ENCODE measurements around the gene PIGZ.

The PIGZ gene

GRCh38 chr3:196970547-196971093, 2.0 kb upstream of the PIGZ start:
- H3K27ac ChIP-seq (ENCODE audit: low read length): no peak overlapping the region
- no peaks in the 10 kb centered on the region for H3K36me3 ChIP-seq (ENCODE audit: control insufficient read depth, low read depth, low read length)
- H3K4me3 ChIP-seq (ENCODE audit: low read length): no peak overlapping the region
- H3K9me3 ChIP-seq (ENCODE audit: control insufficient read depth, low read depth, low read length): no peaks in the 10 kb centered on the region
- H3K9ac ChIP-seq (ENCODE audit: low read length): no peak overlapping the region
- H3K4me1 ChIP-seq (ENCODE audit: control insufficient read depth, low read depth, low read length): no peaks in the 10 kb centered on the region
- peaks cover 61% of the 10 kb centered on the region for H3K27me3 ChIP-seq (ENCODE audit: control insufficient read depth, insufficient read depth, low read length)

DNA sequence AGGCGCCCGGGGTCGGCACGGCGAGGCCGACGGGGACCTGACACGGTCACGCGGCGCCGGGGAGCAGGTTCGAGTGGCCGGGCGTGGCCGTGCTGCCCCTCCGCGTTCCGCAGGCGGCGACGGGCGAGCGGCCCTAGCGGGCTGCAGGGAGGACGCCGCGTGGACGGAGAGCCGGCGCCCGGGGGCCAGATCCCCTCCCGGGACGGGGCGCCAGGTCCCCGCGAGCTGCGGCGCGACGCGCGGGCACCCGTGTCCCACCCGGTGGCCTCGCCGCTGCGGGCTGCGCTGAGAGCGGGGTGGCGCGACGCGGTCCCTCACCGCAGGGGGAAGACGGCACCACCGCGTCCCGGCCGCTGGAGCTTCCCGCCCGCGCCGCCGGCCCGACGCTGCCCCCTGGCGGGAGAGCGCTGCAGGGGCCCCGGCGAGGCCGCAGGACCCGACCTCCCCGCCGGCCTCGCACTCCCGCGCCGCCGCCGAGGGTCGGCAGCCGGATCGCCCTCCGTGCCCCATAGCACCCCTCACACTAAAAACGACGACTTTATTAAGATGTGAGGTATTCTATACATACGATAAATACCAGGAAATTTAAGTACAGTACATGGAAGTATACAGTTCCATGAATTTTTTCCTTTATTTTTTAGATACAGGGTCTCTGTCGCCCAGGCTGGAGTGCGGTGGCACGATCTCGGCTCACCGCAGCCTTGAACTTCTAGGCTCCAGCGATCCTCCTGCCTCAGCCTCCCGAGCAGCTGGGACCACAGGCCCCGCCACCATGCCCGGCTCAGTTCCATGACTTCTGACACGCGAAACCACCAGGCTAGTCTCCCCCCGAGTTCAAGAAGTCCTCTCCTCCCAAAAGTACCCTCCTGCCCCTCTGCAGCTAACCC, 1.3 kb upstream of the PIGZ start:
- H3K4me3 ChIP-seq (ENCODE audit: low read length): no peak overlapping the region
- H3K27ac ChIP-seq (ENCODE audit: low read length): no peak overlapping the region
- H3K9ac ChIP-seq (ENCODE audit: low read length): no peak overlapping the region
- no peaks in the 10 kb centered on the region for H3K4me1 ChIP-seq (ENCODE audit: control insufficient read depth, low read depth, low read length)
- peaks cover 68% of the 10 kb centered on the region for H3K27me3 ChIP-seq (ENCODE audit: control insufficient read depth, insufficient read depth, low read length)
- no peaks in the 10 kb centered on the region for H3K9me3 ChIP-seq (ENCODE audit: control insufficient read depth, low read depth, low read length)
- H3K36me3 ChIP-seq (ENCODE audit: control insufficient read depth, low read depth, low read length): no peaks in the 10 kb centered on the region

GRCh38 chr3:196969134-196969659, 564 bp upstream of the PIGZ start:
- Histone ChIP-seq H3K36me3 (ENCODE audit: control insufficient read depth, low read depth, low read length) (no peaks in the 10 kb centered on the region), H3K4me3 (ENCODE audit: low read length) (peak overlapping the region; percentile 44), H3K9me3 (ENCODE audit: control insufficient read depth, low read depth, low read length) (no peaks in the 10 kb centered on the region), H3K9ac (ENCODE audit: low read length) (no peak overlapping the region), H3K27me3 (ENCODE audit: control insufficient read depth, insufficient read depth, low read length) (peaks cover 72% of the 10 kb centered on the region), H3K27ac (ENCODE audit: low read length) (no peak overlapping the region), H3K4me1 (ENCODE audit: control insufficient read depth, low read depth, low read length) (no peaks in the 10 kb centered on the region)

GRCh38 chr3:196967412-196968232, 1.0 kb downstream of the PIGZ start:
- Histone ChIP-seq H3K4me1 (ENCODE audit: control insufficient read depth, low read depth, low read length) (no peaks in the 10 kb centered on the region), H3K4me3 (ENCODE audit: low read length) (peak overlapping the region; percentile 16), H3K27ac (ENCODE audit: low read length) (no peak overlapping the region), H3K36me3 (ENCODE audit: control insufficient read depth, low read depth, low read length) (no peaks in the 10 kb centered on the region), H3K9me3 (ENCODE audit: control insufficient read depth, low read depth, low read length) (no peaks in the 10 kb centered on the region), H3K9ac (ENCODE audit: low read length) (no peak overlapping the region), H3K27me3 (ENCODE audit: control insufficient read depth, insufficient read depth, low read length) (peaks cover 79% of the 10 kb centered on the region)

DNA sequence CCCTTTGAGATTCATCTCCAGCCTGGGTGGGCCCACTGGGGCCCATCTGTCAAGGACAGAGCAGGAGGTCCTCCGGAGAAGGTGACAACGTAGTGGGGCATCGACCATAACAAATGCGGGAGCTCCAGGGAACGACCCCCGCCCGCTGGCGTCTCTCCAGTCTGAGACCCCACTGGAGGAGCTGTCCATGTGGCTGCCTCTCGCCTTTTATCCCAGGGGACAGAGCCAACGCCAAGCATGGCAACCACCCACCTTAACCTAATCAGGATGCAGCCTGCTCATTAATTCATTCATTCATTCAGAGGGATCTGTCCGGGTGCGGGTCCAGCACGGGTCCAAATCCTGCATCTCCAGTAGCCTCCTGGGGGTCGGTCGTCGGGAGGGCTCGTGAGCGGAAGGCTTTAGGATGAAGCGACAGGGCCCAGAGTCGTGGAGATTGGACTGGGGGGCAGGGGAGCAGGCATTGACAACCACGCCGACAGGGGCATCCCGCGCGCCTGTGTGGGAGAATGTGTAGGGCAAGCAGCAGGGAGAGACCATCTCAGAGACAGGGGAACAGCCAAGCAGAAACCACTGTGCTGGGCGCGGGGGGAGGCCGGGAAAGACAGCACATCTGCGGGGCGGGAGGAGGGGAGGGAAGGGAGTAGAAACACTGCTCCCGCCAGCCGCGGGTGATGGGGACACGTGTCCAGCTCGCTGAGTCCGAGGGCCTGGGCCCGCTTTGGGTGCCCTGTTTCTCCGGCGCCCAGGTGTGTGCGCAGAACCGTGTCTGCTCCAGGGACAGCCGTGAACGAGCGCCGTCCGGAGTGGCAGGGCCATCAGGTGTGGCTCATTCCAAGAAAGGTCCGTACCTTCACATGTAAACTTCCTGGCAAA, 1.9 kb downstream of the PIGZ start:
- H3K9me3 ChIP-seq (ENCODE audit: control insufficient read depth, low read depth, low read length): no peaks in the 10 kb centered on the region
- H3K4me1 ChIP-seq (ENCODE audit: control insufficient read depth, low read depth, low read length): no peaks in the 10 kb centered on the region
- no peaks in the 10 kb centered on the region for H3K36me3 ChIP-seq (ENCODE audit: control insufficient read depth, low read depth, low read length)
- no peak overlapping the region for H3K4me3 ChIP-seq (ENCODE audit: low read length)
- H3K9ac ChIP-seq (ENCODE audit: low read length): no peak overlapping the region
- no peak overlapping the region for H3K27ac ChIP-seq (ENCODE audit: low read length)
- peaks cover 79% of the 10 kb centered on the region for H3K27me3 ChIP-seq (ENCODE audit: control insufficient read depth, insufficient read depth, low read length)

DNA sequence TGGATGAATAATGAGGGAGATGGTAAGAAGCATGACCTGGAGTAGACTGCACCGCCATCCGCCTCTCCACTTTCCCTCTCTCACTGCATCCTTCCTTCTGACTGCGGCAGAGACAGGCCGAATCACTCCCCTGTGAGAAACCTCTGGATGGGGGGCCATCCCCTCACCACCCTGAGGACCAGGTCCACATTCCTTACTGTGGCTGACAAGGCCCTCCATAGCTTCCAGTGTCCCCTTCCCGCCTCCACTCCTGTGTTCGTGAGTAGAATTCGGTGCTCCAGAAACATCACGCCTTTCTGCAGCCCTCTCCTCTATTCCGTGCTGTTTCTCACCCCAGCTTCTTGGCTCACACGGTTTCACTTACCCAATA, 2.8 kb downstream of the PIGZ start:
- Histone ChIP-seq H3K36me3 (ENCODE audit: control insufficient read depth, low read depth, low read length) (no peaks in the 10 kb centered on the region), H3K27ac (ENCODE audit: low read length) (no peak overlapping the region), H3K4me3 (ENCODE audit: low read length) (no peak overlapping the region), H3K9me3 (ENCODE audit: control insufficient read depth, low read depth, low read length) (no peaks in the 10 kb centered on the region), H3K4me1 (ENCODE audit: control insufficient read depth, low read depth, low read length) (no peaks in the 10 kb centered on the region), H3K9ac (ENCODE audit: low read length) (no peak overlapping the region), H3K27me3 (ENCODE audit: control insufficient read depth, insufficient read depth, low read length) (peaks cover 70% of the 10 kb centered on the region)

GRCh38 chr3:196965112-196965803, 3.4 kb downstream of the PIGZ start:
- peaks cover 64% of the 10 kb centered on the region for H3K27me3 ChIP-seq (ENCODE audit: control insufficient read depth, insufficient read depth, low read length)

DNA sequence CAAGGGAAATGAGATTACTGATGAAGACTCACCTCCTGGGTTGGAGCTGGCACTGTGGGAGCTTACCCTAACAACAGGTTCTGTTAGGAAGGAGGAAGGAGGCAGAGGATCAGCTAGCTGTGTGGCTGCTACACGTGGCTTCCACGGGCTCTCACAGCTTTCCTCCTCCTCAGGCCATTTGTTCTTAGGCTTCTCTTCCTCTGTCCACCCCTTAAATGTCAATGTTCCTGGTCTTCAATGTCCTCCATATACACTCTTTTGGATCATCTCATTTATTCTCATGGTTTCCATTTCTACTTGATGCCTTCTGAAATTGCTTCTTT, 5.0 kb downstream of the PIGZ start:
- Histone ChIP-seq H3K9ac (ENCODE audit: low read length) (no peak overlapping the region), H3K27me3 (ENCODE audit: control insufficient read depth, insufficient read depth, low read length) (peaks cover 54% of the 10 kb centered on the region)

More at GRCh38 chr3:196965112-196965803, 3.4 kb downstream of the PIGZ start:
- Histone ChIP-seq H3K9ac (ENCODE audit: low read length) (no peak overlapping the region), H3K36me3 (ENCODE audit: control insufficient read depth, low read depth, low read length) (no peaks in the 10 kb centered on the region), H3K4me1 (ENCODE audit: control insufficient read depth, low read depth, low read length) (no peaks in the 10 kb centered on the region), H3K9me3 (ENCODE audit: control insufficient read depth, low read depth, low read length) (no peaks in the 10 kb centered on the region), H3K27ac (ENCODE audit: low read length) (no peak overlapping the region), H3K4me3 (ENCODE audit: low read length) (no peak overlapping the region)

GRCh38 chr3:196962930-196963630, 5.6 kb downstream of the PIGZ start:
- H3K27ac ChIP-seq (ENCODE audit: low read length): no peak overlapping the region
- no peaks in the 10 kb centered on the region for H3K36me3 ChIP-seq (ENCODE audit: control insufficient read depth, low read depth, low read length)
- H3K4me1 ChIP-seq (ENCODE audit: control insufficient read depth, low read depth, low read length): no peaks in the 10 kb centered on the region
- peaks cover 49% of the 10 kb centered on the region for H3K27me3 ChIP-seq (ENCODE audit: control insufficient read depth, insufficient read depth, low read length)
- no peak overlapping the region for H3K9ac ChIP-seq (ENCODE audit: low read length)
- H3K9me3 ChIP-seq (ENCODE audit: control insufficient read depth, low read depth, low read length): no peaks in the 10 kb centered on the region
- no peak overlapping the region for H3K4me3 ChIP-seq (ENCODE audit: low read length)

More for the DNA sequence above, 5.0 kb downstream of the PIGZ start:
- no peaks in the 10 kb centered on the region for H3K4me1 ChIP-seq (ENCODE audit: control insufficient read depth, low read depth, low read length)
- H3K27ac ChIP-seq (ENCODE audit: low read length): no peak overlapping the region
- no peaks in the 10 kb centered on the region for H3K36me3 ChIP-seq (ENCODE audit: control insufficient read depth, low read depth, low read length)
- no peaks in the 10 kb centered on the region for H3K9me3 ChIP-seq (ENCODE audit: control insufficient read depth, low read depth, low read length)
- no peak overlapping the region for H3K4me3 ChIP-seq (ENCODE audit: low read length)

Measured in iPS-18a (cell line).